GM12872 (cell line): ENCODE data around the gene TBL3.
A peak's percentile ranks its signal among the peaks of the same experiment; 100 is the strongest.

Source experiments
- TF ChIP-seq, protein P1 (sequence below): IDR thresholded peaks from 3 replicates; pipeline ENCODE4 v1.5.1; 2011; ENCODE audit warnings: low read depth, mild to moderate bottlenecking, low read length, moderate library complexity; ENCODE audit not compliant: insufficient read depth

The TBL3 gene

DNA sequence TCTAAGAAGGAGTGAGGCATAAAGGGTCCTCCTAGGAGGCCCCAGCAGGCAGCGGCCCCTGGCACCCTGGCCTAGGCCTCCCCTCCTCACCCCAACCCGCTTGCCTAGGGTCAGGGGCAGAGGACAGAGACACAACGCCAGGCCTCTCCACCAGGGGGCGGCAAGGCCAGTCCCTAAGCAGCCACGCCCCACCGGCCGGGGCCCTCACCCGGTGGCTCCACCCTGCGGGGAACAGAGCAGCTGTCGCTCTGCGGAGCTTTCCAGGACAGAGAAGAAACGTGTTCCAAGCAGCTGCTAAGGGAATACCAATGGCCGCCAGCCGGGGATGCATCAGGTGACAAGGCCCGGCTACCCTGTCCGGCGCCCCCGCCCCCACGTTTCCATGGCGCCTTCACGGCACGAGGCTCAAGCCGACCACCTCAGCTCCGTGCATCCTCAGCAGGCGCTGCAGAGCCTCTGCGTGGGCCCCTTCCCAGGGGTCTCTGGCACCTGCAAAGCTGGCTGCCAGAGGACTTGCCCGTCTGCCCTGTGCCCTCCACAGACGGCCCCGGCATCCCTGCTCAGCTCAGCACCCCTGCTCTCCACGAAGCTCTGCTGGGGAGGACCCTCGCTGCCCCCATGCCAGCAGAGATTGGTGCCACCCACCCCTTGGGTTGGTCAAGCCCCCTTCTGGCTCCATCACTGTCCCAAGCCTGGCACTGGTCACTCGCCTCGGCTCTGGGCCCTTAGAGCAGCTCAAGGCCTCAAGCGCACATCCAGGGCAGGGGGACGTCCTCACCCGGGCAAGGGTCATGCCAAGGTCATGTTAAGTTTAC lies 32.2 kb downstream of the TBL3 start:
- TF ChIP-seq, protein P1, sequence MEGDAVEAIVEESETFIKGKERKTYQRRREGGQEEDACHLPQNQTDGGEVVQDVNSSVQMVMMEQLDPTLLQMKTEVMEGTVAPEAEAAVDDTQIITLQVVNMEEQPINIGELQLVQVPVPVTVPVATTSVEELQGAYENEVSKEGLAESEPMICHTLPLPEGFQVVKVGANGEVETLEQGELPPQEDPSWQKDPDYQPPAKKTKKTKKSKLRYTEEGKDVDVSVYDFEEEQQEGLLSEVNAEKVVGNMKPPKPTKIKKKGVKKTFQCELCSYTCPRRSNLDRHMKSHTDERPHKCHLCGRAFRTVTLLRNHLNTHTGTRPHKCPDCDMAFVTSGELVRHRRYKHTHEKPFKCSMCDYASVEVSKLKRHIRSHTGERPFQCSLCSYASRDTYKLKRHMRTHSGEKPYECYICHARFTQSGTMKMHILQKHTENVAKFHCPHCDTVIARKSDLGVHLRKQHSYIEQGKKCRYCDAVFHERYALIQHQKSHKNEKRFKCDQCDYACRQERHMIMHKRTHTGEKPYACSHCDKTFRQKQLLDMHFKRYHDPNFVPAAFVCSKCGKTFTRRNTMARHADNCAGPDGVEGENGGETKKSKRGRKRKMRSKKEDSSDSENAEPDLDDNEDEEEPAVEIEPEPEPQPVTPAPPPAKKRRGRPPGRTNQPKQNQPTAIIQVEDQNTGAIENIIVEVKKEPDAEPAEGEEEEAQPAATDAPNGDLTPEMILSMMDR = peak; percentile 98

DNA sequence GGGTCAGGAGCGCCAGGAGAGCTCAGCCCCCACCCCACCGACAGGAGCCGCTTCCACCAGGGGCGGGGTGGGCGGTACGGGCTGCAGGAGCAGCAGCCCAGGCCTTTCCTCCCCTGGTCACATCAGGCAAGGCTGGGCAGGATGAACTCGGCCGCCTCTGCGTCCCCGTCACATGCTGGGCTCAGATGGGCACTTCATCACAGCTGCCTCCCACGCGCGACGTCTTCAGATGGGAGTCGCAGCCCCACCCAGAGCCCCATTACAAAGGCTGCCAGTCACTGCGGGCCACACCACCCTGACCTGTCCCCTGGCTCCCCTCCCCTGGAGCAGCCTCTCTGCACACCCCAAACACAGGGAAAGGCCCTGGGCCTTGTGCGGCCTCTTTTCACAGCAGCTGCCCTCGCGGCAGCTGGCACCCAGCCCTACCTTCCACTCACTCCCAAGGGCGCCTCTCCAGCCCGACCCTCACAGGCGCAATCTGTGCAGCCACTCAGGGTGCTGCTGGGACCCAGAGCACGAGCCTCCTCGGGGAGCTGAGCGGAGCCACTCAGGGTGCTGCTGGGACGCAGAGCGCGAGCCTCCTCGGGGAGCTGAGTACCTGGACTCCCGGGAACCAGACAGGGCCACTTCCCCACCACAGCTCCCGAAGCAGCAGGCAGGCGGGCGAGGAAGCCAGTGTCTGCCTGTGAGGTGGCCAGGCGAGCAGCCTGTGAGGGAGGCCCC lies 33.1 kb downstream of the TBL3 start:
- TF ChIP-seq, protein P1 = no peak

- TF ChIP-seq, protein P1 = peak; percentile 63
Measured at GRCh38 chr16:2005646-2006045, 33.8 kb downstream of the TBL3 start.

- TF ChIP-seq, protein P1 = no peak
Measured at GRCh38 chr16:2006317-2006716, 34.5 kb downstream of the TBL3 start.

- TF ChIP-seq, protein P1 = no peak
Measured at GRCh38 chr16:2007081-2007836, 35.4 kb downstream of the TBL3 start.

DNA sequence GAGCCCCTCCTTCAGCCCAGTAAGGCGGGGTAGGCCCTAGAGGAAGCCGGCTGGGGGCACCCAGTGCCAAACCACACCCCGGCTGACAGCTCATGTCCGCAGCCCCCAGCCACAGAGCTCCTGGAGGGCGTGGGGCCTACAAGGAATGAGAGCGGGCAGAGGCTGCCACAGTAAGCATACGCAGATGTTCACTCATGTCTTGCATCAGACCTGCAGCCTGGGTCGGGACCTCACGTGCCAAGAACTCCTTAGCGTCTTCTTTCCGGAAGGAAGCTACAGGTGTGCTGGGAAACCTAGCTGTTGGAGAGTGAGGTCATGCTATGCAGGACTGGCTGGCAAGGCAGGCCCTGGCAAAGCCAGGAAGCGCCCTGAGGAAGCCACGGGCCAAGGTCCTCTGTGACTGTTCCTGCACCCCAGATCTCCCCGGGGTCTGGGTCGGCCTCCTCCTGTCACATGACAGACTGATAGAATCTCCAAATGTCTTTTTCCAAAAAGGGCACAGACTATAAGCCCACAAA lies 36.2 kb downstream of the TBL3 start:
- TF ChIP-seq, protein P1 = no peak
